ENCODE data around the gene TM9SF2. TPM values are rescaled to one million over a fixed set of nuclear protein-coding genes. Genes with fewer than 3 reads are reported as not detected.

TM9SF2 gene
- total and polyA plus RNA-seq, 9 of the 15 experiments (the other 6 are each of a cell fraction or from before 2014, with no cell fraction given) = 23.3 to 83.2 (median 55.1) TPM

DNA sequence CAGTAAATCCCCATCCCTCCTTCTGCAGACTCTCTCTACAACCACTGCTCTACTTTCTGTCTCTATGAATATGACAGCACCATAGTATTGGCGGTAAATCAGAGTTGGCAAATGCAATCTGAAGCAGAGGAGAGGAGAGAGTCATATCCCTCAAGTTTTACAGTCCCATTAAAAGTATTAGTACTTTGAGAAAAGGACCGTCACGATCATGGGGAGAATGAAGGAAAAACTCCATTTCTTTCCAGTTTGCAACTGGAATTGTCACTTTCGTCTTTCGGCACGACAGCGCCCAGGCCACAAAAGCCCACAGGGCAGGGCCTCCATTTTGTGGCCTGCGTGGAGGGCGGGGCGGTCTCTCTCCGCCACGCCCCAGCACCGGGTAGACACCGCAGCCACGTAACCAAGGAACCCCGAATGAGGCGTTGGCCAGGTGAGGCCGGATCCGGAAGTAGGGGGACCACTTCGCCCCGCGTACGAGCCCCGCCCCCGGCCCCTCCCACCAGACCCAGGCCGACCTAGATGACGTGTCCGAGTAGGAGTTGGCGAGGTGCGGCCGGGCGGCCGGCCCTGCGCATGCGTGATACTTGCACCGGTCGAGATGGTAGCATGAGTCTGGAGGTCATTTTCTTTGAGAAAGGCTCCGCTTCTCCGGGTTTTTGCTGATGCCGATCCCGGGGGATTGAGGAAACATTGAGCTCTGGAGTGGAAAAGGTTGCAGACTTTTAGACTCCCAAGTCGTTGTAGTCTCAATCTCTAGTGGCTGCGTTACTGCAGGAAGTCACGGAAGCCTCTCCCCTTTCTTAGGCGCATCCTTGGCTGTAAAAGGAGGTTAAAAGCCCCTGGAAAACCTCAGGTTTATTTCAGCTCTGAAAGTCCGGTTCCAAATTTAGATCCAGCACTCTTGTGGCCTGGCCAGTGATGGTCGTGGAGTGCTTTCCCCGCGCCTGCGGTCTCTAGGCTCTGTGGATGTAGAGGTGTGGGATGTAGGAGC, 2.8 kb upstream of the TM9SF2 start (continued):
- TF ChIP-seq, protein P1, sequence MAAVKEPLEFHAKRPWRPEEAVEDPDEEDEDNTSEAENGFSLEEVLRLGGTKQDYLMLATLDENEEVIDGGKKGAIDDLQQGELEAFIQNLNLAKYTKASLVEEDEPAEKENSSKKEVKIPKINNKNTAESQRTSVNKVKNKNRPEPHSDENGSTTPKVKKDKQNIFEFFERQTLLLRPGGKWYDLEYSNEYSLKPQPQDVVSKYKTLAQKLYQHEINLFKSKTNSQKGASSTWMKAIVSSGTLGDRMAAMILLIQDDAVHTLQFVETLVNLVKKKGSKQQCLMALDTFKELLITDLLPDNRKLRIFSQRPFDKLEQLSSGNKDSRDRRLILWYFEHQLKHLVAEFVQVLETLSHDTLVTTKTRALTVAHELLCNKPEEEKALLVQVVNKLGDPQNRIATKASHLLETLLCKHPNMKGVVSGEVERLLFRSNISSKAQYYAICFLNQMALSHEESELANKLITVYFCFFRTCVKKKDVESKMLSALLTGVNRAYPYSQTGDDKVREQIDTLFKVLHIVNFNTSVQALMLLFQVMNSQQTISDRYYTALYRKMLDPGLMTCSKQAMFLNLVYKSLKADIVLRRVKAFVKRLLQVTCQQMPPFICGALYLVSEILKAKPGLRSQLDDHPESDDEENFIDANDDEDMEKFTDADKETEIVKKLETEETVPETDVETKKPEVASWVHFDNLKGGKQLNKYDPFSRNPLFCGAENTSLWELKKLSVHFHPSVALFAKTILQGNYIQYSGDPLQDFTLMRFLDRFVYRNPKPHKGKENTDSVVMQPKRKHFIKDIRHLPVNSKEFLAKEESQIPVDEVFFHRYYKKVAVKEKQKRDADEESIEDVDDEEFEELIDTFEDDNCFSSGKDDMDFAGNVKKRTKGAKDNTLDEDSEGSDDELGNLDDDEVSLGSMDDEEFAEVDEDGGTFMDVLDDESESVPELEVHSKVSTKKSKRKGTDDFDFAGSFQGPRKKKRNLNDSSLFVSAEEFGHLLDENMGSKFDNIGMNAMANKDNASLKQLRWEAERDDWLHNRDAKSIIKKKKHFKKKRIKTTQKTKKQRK (IDR thresholded peaks at IDR 0.05; ENCODE audit: borderline replicate concordance, low read depth, low read length) = no peak
- TF ChIP-seq WHSC1 (IDR thresholded peaks at IDR 0.05; ENCODE audit: low read length) = no peak
- TF ChIP-seq, protein P2, sequence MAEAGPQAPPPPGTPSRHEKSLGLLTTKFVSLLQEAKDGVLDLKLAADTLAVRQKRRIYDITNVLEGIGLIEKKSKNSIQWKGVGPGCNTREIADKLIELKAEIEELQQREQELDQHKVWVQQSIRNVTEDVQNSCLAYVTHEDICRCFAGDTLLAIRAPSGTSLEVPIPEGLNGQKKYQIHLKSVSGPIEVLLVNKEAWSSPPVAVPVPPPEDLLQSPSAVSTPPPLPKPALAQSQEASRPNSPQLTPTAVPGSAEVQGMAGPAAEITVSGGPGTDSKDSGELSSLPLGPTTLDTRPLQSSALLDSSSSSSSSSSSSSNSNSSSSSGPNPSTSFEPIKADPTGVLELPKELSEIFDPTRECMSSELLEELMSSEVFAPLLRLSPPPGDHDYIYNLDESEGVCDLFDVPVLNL (CRISPR knock-in tag; IDR thresholded peaks at IDR 0.05; ENCODE audit: low read depth) = no peak
- TF ChIP-seq, protein P3, sequence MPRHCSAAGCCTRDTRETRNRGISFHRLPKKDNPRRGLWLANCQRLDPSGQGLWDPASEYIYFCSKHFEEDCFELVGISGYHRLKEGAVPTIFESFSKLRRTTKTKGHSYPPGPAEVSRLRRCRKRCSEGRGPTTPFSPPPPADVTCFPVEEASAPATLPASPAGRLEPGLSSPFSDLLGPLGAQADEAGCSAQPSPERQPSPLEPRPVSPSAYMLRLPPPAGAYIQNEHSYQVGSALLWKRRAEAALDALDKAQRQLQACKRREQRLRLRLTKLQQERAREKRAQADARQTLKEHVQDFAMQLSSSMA (CRISPR knock-in tag; IDR thresholded peaks at IDR 0.05) = no peak
- peak; percentile 51 for TF ChIP-seq PHF20 (IDR thresholded peaks at IDR 0.05; ENCODE audit: partially characterized antibody)
- TF ChIP-seq SMAD2 (IDR thresholded peaks at IDR 0.05; ENCODE audit: low read depth, low read length) = no peak
- no peak for TF ChIP-seq ZBTB7A (IDR thresholded peaks at IDR 0.05; ENCODE audit: borderline replicate concordance, control insufficient read depth, low read depth, low read length)
- TF ChIP-seq, protein P4, sequence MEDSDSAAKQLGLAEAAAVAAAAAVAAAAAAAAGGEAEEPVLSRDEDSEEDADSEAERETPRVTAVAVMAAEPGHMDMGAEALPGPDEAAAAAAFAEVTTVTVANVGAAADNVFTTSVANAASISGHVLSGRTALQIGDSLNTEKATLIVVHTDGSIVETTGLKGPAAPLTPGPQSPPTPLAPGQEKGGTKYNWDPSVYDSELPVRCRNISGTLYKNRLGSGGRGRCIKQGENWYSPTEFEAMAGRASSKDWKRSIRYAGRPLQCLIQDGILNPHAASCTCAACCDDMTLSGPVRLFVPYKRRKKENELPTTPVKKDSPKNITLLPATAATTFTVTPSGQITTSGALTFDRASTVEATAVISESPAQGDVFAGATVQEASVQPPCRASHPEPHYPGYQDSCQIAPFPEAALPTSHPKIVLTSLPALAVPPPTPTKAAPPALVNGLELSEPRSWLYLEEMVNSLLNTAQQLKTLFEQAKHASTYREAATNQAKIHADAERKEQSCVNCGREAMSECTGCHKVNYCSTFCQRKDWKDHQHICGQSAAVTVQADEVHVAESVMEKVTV (CRISPR knock-in tag; IDR thresholded peaks at IDR 0.05) = no peak
- peak; percentile 59 for TF ChIP-seq KDM5B (IDR thresholded peaks at IDR 0.05; ENCODE audit: insufficient replicate concordance, low read depth, low read length)
- TF ChIP-seq NCOA2 (IDR thresholded peaks at IDR 0.05; ENCODE audit: partially characterized antibody in 2 of 2) = no peak
- peak; percentile 96 for TF ChIP-seq GABPA (tag; conservative IDR thresholded peaks at IDR 0.05; ENCODE audit: low read depth)
- TF ChIP-seq NFYB (IDR thresholded peaks at IDR 0.05; ENCODE audit: extremely low read depth, insufficient read length) = no peak
- no peak for TF ChIP-seq HSF4 (CRISPR knock-in tag; IDR thresholded peaks at IDR 0.05; ENCODE audit: borderline replicate concordance)
- TF ChIP-seq SMARCC2 (IDR thresholded peaks at IDR 0.05; ENCODE audit: low read depth) = no peak
- TF ChIP-seq, protein P5, sequence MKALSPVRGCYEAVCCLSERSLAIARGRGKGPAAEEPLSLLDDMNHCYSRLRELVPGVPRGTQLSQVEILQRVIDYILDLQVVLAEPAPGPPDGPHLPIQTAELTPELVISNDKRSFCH (CRISPR knock-in tag; IDR thresholded peaks at IDR 0.05) = no peak
- TF ChIP-seq, protein P5 (tag; IDR thresholded peaks at IDR 0.05) = 0 out of 2 replicates have a peak, but pooled peaks have one; percentile 40
- no peak for TF ChIP-seq ZNF239 (CRISPR knock-in tag; IDR thresholded peaks at IDR 0.05)
- no peak for TF ChIP-seq ZNF699 (CRISPR knock-in tag; IDR thresholded peaks at IDR 0.05; ENCODE audit: insufficient replicate concordance)
- TF ChIP-seq DPF2 (IDR thresholded peaks at IDR 0.05) = no peak
- TF ChIP-seq ARHGAP35 (IDR thresholded peaks at IDR 0.05; ENCODE audit: partially characterized antibody) = no peak
